ENCODE measurements around the gene HOXA4. TPM values are rescaled to one million over a fixed set of nuclear protein-coding genes. Genes with fewer than 3 reads are reported as not detected.
A peak's percentile ranks its signal among the peaks of the same experiment; 100 is the strongest.

The HOXA4 gene
- total RNA-seq, 2 experiments from 2014 or later = 0.25 TPM; not detected in 1

GRCh38 chr7:27151931-27152815 is 21.6 kb upstream of the HOXA4 start, which contains the start of gene HOXA3:
HOXA3 (minus strand) TSS chr7:27152583; CDS start chr7:27110640, 41,943 bp downstream.
- Mint-ChIP-seq H3K4me3 (peak within 1 kb of the TSS; percentile 39), H3K27ac (peak within 1 kb of the TSS; percentile 31), H3K4me1 (peaks cover 27% of the 10 kb centered on the region), H3K36me3 (ENCODE audit: low read depth) (peaks cover 1% of the 10 kb centered on the region), H3K27me3 (peaks cover 88% of the 10 kb centered on the region), H3K9me3 (no peaks in the 10 kb centered on the region)
- ChIA-PET CTCF (interaction anchor here (1.0 to 3.0 kb wide), 7 partner anchors 9 to 90 kb away, joined by 3 to 11 read pairs (median 6); partner anchors contain the start of genes EVX1 and HOXA11), POLR2A (no interaction called here)
- no peak for DNase-seq

GRCh38 chr7:27151341-27151930 is 20.9 kb upstream of the HOXA4 start:
- DNase-seq = no peak
- POLR2A ChIA-PET = interaction anchor here (1.0 kb wide), 1 partner anchor 21 kb away, joined by 3 read pairs; no protein-coding TSS in a partner anchor
- Mint-ChIP-seq H3K4me3 (peak overlapping the region; percentile 39), H3K4me1 (peaks cover 27% of the 10 kb centered on the region), H3K9me3 (no peaks in the 10 kb centered on the region), H3K27me3 (peaks cover 90% of the 10 kb centered on the region), H3K36me3 (ENCODE audit: low read depth) (peaks cover 1% of the 10 kb centered on the region), H3K27ac (peak overlapping the region; percentile 31)
- CTCF ChIA-PET = interaction anchor here (0.8 to 3.0 kb wide), 12 partner anchors 10 to 104 kb away, joined by 3 to 11 read pairs (median 4); partner anchors contain the start of genes EVX1, HOXA11 and HOXA13

- Mint-ChIP-seq H3K4me1 (peaks cover 27% of the 10 kb centered on the region), H3K27ac (no peak overlapping the region), H3K9me3 (no peaks in the 10 kb centered on the region), H3K27me3 (peaks cover 90% of the 10 kb centered on the region), H3K4me3 (peak overlapping the region; percentile 39), H3K36me3 (ENCODE audit: low read depth) (peaks cover 1% of the 10 kb centered on the region)
- ChIA-PET POLR2A (interaction anchor here (1.0 kb wide), 1 partner anchor 22 kb away, joined by 3 read pairs; no protein-coding TSS in a partner anchor), CTCF (interaction anchor here (0.6 to 3.0 kb wide), 19 partner anchors 10 to 1223 kb away, joined by 3 to 11 read pairs (median 3); partner anchors contain the start of genes EVX1, HOXA11 and HOXA13)
- peak; percentile 55 for DNase-seq
These were observed 20.2 kb upstream of the HOXA4 start for GRCh38 chr7:27150568-27151340.

- no peaks in the 10 kb centered on the region for H3K36me3 Mint-ChIP-seq (ENCODE audit: low read depth)
- H3K4me1 Mint-ChIP-seq = peaks cover 27% of the 10 kb centered on the region
- no peak for DNase-seq
- ChIA-PET CTCF (interaction anchor here (0.6 to 3.0 kb wide), 18 partner anchors 10 to 1222 kb away, joined by 3 to 11 read pairs (median 4); partner anchors contain the start of genes EVX1, HOXA11 and HOXA13), POLR2A (no interaction called here)
- no peaks in the 10 kb centered on the region for H3K9me3 Mint-ChIP-seq
- H3K27ac Mint-ChIP-seq = no peak overlapping the region
- no peak overlapping the region for H3K4me3 Mint-ChIP-seq
- peaks cover 83% of the 10 kb centered on the region for H3K27me3 Mint-ChIP-seq
These were observed 19.4 kb upstream of the HOXA4 start for GRCh38 chr7:27149842-27150567.

GRCh38 chr7:27148756-27149641 is 18.4 kb upstream of the HOXA4 start:
- CTCF ChIA-PET = interaction anchor here (1.0 to 2.4 kb wide), 6 partner anchors 9 to 51 kb away, joined by 3 to 10 read pairs (median 4); no protein-coding TSS in a partner anchor
- Mint-ChIP-seq H3K4me1 (peaks cover 24% of the 10 kb centered on the region), H3K9me3 (no peaks in the 10 kb centered on the region), H3K4me3 (no peak overlapping the region), H3K36me3 (ENCODE audit: low read depth) (no peaks in the 10 kb centered on the region), H3K27ac (no peak overlapping the region), H3K27me3 (peaks cover 73% of the 10 kb centered on the region)
- POLR2A ChIA-PET = interaction anchor here (0.6 kb wide), 1 partner anchor 101 kb away, joined by 3 read pairs; no protein-coding TSS in a partner anchor
- no peak for DNase-seq

- H3K4me3 Mint-ChIP-seq = no peak overlapping the region
- no peak for DNase-seq
- CTCF ChIA-PET = interaction anchor here (1.0 to 2.1 kb wide), 4 partner anchors 13 to 50 kb away, joined by 3 to 10 read pairs (median 3); no protein-coding TSS in a partner anchor
- no peak overlapping the region for H3K27ac Mint-ChIP-seq
- peaks cover 24% of the 10 kb centered on the region for H3K4me1 Mint-ChIP-seq
- H3K9me3 Mint-ChIP-seq = no peaks in the 10 kb centered on the region
- H3K27me3 Mint-ChIP-seq = peaks cover 65% of the 10 kb centered on the region
- POLR2A ChIA-PET = no interaction called here
- no peaks in the 10 kb centered on the region for H3K36me3 Mint-ChIP-seq (ENCODE audit: low read depth)
These were observed 17.6 kb upstream of the HOXA4 start for GRCh38 chr7:27148031-27148755.

GRCh38 chr7:27147199-27148030 is 16.9 kb upstream of the HOXA4 start, which contains the start of gene HOXA6:
HOXA6 (minus strand) TSS chr7:27147774; CDS start chr7:27147749, 25 bp downstream.
- H3K9me3 Mint-ChIP-seq = no peaks in the 10 kb centered on the region
- POLR2A ChIA-PET = no interaction called here
- peaks cover 62% of the 10 kb centered on the region for H3K27me3 Mint-ChIP-seq
- peaks cover 24% of the 10 kb centered on the region for H3K4me1 Mint-ChIP-seq
- CTCF ChIA-PET = interaction anchor here (1.0 to 1.1 kb wide), 3 partner anchors 47 to 49 kb away, joined by 3 read pairs; no protein-coding TSS in a partner anchor
- no peak for DNase-seq
- peak within 1 kb of the TSS; percentile 22 for H3K27ac Mint-ChIP-seq
- no peak within 1 kb of the TSS for H3K4me3 Mint-ChIP-seq
- H3K36me3 Mint-ChIP-seq (ENCODE audit: low read depth) = no peaks in the 10 kb centered on the region

GRCh38 chr7:27146491-27147198 is 16.1 kb upstream of the HOXA4 start:
- ChIA-PET CTCF (interaction anchor here (0.6 to 2.1 kb wide), 3 partner anchors 15 to 235 kb away, joined by 3 to 5 read pairs (median 3); no protein-coding TSS in a partner anchor), POLR2A (no interaction called here)
- Mint-ChIP-seq H3K4me3 (no peak overlapping the region), H3K9me3 (no peaks in the 10 kb centered on the region), H3K36me3 (ENCODE audit: low read depth) (no peaks in the 10 kb centered on the region), H3K4me1 (peaks cover 19% of the 10 kb centered on the region), H3K27me3 (peaks cover 55% of the 10 kb centered on the region), H3K27ac (no peak overlapping the region)
- no peak for DNase-seq

GRCh38 chr7:27145914-27146412 is 15.4 kb upstream of the HOXA4 start:
- no peak overlapping the region for H3K4me3 Mint-ChIP-seq
- no peak for DNase-seq
- no peak overlapping the region for H3K27ac Mint-ChIP-seq

More at GRCh38 chr7:27145914-27146412, 15.4 kb upstream of the HOXA4 start:
- peaks cover 12% of the 10 kb centered on the region for H3K4me1 Mint-ChIP-seq
- no peaks in the 10 kb centered on the region for H3K9me3 Mint-ChIP-seq
- no peaks in the 10 kb centered on the region for H3K36me3 Mint-ChIP-seq (ENCODE audit: low read depth)
- H3K27me3 Mint-ChIP-seq = peaks cover 51% of the 10 kb centered on the region
- POLR2A ChIA-PET = no interaction called here
- CTCF ChIA-PET = interaction anchor here (0.6 to 2.1 kb wide), 5 partner anchors 14 to 235 kb away, joined by 3 to 5 read pairs (median 3); no protein-coding TSS in a partner anchor
